T-helper 22 cell (primary cell): ENCODE measurements around the gene C1S.
"Not testable (repeated sequence)": the region's sequence is repeated elsewhere in the genome, so short reads cannot be mapped to it uniquely, and the experiment has no call there.

Experiments used
- DNase-seq: peaks from one replicate; pipeline ENCODE4 v3.0.0-alpha.2; 2020; ENCODE audit warnings: low read depth

Gene C1S

GRCh38 chr12:7103837-7104584, 43.5 kb downstream of the C1S start:
- no peak for DNase-seq

GRCh38 chr12:7106082-7106481, 45.6 kb downstream of the C1S start:
- DNase-seq = no peak

- not testable (repeated sequence) for DNase-seq
Measured at GRCh38 chr12:7107181-7107580, 46.7 kb downstream of the C1S start.

DNA sequence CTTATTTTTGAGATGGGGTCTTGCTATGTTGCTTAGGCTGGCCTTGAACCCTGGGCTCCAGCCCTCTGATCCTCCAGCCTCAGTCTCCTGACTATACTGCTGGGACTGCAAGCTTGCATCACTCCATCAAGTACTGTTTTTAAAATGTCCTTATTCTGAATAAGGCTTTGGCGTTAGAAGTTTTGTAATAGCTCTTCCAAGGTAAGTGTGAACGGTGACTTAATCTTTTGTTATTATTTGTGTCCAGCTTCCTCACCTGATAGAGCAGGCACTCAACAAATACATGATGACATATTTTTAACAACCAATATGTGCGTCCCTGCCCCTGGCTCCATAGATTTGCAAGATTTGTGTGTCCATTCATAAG, 47.1 kb downstream of the C1S start:
- DNase-seq = no peak

GRCh38 chr12:7108003-7108795, 47.7 kb downstream of the C1S start:
- peak; percentile 40 for DNase-seq

GRCh38 chr12:7108796-7109571, 48.5 kb downstream of the C1S start, which contains the start of gene C1RL:
Gene C1RL, minus strand, starts transcription at chr12:7109214. Its CDS starts 34 bp downstream, at chr12:7109180.
- peak; percentile 46 for DNase-seq

- no peak for DNase-seq
Measured at GRCh38 chr12:7109572-7109920, 49.0 kb downstream of the C1S start.

GRCh38 chr12:7110661-7111060, 50.1 kb downstream of the C1S start:
- DNase-seq = no peak

- no peak for DNase-seq
Measured at GRCh38 chr12:7112041-7112440, 51.5 kb downstream of the C1S start.

DNA sequence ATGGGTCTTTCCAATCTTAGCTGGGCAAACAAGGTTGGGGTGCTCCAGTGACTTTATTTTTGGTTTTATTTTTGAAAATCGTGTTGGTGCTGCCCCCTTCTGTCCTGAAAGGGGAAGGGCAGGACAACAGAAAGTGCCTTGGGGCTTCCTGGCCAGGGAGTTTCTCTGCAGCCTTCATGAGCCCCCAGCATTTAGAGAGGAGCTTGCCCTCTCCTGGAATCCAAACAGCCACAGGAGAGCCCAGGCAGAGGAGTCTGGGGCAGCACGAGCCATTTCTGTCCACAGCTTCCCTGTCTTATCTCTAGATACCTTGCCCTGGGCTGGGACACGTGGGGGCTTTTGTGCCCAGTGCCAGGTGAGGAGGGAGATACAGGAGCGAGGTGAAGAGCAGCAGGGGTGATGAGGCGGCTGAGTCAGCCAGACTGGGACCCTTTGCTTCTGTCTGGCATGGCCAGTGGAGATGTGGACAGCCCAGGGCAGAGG, 52.9 kb downstream of the C1S start:
- no peak for DNase-seq

GRCh38 chr12:7114008-7114407, 53.5 kb downstream of the C1S start:
- DNase-seq = no peak

GRCh38 chr12:7114851-7115250, 54.3 kb downstream of the C1S start:
- no peak for DNase-seq

- DNase-seq = no peak
Measured at GRCh38 chr12:7116196-7116595, 55.7 kb downstream of the C1S start.

- no peak for DNase-seq
Measured at GRCh38 chr12:7116916-7117315, 56.4 kb downstream of the C1S start.

- no peak for DNase-seq
Measured at GRCh38 chr12:7117670-7118069, 57.2 kb downstream of the C1S start.

DNA sequence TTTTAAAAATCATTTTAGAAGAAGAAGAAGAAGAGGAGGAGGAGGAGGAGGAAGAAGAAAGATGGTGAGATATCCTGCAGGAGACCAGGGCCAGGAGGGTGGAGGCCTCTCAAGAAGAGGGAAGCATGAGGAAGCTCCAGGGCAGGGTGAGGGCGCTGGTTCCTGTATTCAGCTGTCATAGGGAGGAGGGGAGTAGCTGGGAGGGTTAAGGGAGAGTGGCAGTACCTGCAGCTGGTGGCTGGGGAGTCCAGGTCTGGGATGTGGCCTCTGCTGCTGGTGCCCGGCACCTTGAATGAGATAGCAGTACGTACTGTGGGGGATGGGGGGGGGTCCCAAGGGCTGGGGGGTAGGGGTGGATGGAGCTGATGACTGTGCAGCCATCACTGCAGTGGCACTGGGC, 58.4 kb downstream of the C1S start:
- DNase-seq = no peak

- DNase-seq = no peak
Measured at GRCh38 chr12:7120166-7120565, 59.6 kb downstream of the C1S start.
